Activated CD4-positive, alpha-beta T cell treated with anti-CD3 and anti-CD28 coated beads, Interleukin-2, amount 50 U/mL, for 48 hours (primary cell): ENCODE data around the gene SGIP1.
"Not testable (repeated sequence)": the region's sequence is repeated elsewhere in the genome, so short reads cannot be mapped to it uniquely, and the experiment has no call there.

Experiments used
- DNase-seq, 2 experiments: peaks; one replicate each; pipeline ENCODE4 v3.0.0-alpha.2; 2020

SGIP1 gene

GRCh38 chr1:66775646-66776045 is 241.7 kb downstream of the SGIP1 start:
- DNase-seq = no peak

- DNase-seq = no peak
Measured at GRCh38 chr1:66777831-66778230, 243.9 kb downstream of the SGIP1 start.

GRCh38 chr1:66778266-66778665 is 244.3 kb downstream of the SGIP1 start:
- no peak for DNase-seq

- DNase-seq = no peak
Measured at GRCh38 chr1:66778969-66779368, 245.0 kb downstream of the SGIP1 start.

- DNase-seq = no peak
Measured at GRCh38 chr1:66779475-66780078, 245.6 kb downstream of the SGIP1 start.

- DNase-seq = not testable (repeated sequence)
Measured at GRCh38 chr1:66785800-66786199, 251.8 kb downstream of the SGIP1 start.

- DNase-seq = no peak
Measured at GRCh38 chr1:66787641-66788040, 253.7 kb downstream of the SGIP1 start.

- DNase-seq = peak; percentile 57 to 69
Measured at GRCh38 chr1:66788231-66788939, 254.4 kb downstream of the SGIP1 start.

GRCh38 chr1:66791621-66792610 is 258.0 kb downstream of the SGIP1 start:
- no peak for DNase-seq

GRCh38 chr1:66795839-66796238 is 261.9 kb downstream of the SGIP1 start:
- not testable (repeated sequence) for DNase-seq
